Non-pigmented ciliary epithelial cell (primary cell): ENCODE data around the gene GLRX3.

ENCODE experiments used
- DNase-seq: peaks from one replicate; pipeline ENCODE4 v3.0.0-alpha.2; 2010; ENCODE audit warnings: low read depth

Gene GLRX3

GRCh38 chr10:130208807-130209206 is 72.6 kb downstream of the GLRX3 start:
- DNase-seq, result no peak

- DNase-seq, result no peak
Measured at GRCh38 chr10:130212746-130213145, 76.6 kb downstream of the GLRX3 start.

GRCh38 chr10:130213286-130214080 is 77.3 kb downstream of the GLRX3 start:
- DNase-seq, result no peak

GRCh38 chr10:130214431-130214830 is 78.2 kb downstream of the GLRX3 start:
- DNase-seq, result no peak

GRCh38 chr10:130215151-130215930 is 79.2 kb downstream of the GLRX3 start:
- no peak for DNase-seq

- DNase-seq, result no peak
Measured at GRCh38 chr10:130215931-130216231, 79.7 kb downstream of the GLRX3 start.

DNA sequence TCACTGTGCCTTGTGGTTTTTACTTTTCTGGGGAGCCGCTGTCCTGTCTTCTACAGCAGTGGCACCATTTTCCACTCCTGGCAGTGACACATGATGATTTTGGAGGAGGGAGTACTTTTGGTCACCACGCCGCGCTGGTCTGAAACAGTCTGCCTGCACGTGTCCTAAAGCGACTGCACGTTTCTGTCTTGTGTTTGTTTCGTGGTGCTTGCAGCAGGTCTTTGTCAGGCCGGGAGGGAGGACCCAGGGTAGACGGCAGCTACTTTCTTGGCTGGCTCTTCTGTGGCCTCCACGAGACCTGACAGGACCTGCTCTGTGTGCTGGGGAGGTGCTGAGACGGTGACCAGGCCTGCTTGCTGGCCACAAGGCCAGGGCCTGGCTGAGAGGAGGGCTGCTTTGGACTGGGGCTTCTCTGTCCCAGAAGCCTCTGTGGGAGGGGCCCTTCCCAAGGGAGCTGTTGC is 82.0 kb downstream of the GLRX3 start:
- DNase-seq, result no peak

DNA sequence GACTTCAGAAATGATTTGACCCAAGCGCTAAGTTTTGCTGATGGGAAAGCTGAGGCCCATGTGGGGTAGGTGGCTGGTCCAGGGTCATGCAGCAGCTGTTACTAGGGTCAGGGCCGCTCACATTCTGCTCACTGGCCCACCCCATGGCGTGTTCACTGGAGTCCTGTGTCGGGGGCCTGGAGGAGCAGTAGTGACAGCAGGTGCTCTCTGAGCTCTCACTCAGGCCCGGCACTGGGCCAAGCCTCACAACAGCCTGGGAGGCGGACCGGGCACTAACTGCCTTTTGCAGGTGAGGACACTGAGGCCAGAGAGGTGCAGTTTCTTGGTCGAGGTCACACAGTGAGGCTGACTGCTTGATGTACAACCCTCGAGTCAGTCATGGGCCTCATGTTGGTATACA is 82.7 kb downstream of the GLRX3 start:
- no peak for DNase-seq

GRCh38 chr10:130220251-130221185 is 84.3 kb downstream of the GLRX3 start:
- no peak for DNase-seq

DNA sequence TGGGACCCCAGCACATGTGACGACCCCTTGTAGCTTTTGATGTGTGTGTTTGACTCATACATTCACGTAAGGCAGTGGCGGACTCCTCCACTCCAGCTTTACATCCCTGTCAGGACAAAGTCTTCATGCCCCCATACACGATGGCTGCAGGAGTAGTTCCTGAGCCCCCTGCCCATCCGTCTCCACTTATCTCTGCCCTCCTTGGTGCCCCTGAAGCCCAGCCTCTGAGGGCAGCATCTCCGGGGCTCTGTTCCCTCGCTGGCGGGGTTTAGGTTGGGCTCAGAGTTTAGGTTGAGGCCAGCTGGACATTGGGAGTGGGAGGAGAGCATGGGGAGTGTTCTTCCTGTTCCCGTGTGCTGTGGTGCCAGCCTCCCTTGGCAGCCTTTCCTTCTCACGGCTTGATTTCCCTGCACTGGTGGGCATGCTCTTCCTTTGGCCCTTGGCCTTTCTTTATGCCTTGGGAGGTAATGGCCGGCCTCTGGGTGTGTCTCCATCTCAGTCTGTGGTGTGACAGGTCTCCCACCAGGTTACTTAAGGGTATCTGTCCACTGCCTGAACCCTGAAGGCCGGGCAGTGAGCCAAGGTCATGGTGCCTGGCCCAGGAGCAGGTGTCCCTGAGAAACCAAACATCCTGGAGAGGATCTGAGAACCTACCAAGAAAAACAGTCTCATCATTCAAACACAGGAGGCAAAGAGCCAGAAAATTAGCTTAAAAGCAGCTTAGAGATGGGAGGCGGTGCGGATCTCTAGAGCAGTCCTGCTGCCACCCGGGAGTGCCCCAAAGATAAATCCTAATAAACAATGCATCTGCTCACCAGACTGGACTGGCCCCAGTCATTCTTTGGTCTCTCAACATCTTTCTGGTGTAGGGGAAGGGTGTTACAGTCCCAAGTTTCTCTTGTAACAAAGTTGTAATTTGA is 85.5 kb downstream of the GLRX3 start:
- no peak for DNase-seq

DNA sequence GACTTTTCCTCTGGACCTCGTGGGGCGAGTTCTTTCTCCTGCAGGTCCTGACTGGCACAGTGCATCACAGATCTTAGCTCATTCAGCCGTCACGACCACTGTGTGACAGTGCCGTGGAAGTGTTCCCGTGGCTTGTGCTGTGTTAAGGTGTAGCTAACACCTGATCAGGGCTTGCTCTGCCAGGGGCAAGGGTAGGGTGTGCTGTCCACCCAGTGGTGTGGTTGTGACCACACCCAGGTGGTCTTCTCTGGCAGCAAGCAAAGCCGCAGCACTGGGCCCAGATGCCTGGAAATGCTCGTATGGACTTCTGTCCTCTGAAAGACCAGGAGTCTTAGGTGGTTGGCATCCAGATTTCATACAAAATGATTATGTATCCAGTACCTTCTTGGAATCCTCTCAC is 86.2 kb downstream of the GLRX3 start:
- no peak for DNase-seq

GRCh38 chr10:130224228-130224627 is 88.0 kb downstream of the GLRX3 start:
- no peak for DNase-seq

DNA sequence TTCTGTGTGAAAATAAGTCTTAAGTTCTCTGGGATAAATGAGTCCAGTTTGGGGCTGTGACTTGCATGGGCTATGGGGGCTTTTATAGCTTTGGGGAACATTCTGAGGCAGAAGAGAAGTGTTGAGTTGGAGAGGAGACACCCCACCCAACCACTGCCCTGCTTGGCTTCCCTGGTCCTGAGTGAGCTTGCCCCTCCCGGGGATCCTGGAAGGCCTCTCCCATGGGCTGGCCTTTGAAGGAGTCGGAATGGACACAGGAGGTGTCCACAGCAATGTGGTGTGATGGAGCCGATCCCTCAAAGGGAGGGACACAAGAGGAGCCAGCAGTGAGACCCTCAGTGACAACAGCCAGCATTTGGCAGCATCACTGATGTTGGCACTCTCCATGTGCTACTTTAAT is 89.8 kb downstream of the GLRX3 start:
- DNase-seq, result no peak

GRCh38 chr10:130227883-130228282 is 91.7 kb downstream of the GLRX3 start:
- no peak for DNase-seq
